ENCODE results near the gene C12orf76. TPM values are rescaled to one million over a fixed set of nuclear protein-coding genes. Genes with fewer than 3 reads are reported as not detected.

The C12orf76 gene
- total RNA-seq, 1 experiment from 2014 or later: 7.7 TPM

- peak; percentile 89 for DNase-seq (ENCODE audit: low read depth)
These were observed 52.4 kb downstream of the C12orf76 start, which contains the start of gene GIT2 for GRCh38 chr12:109995686-109996482. Gene GIT2 (minus strand): TSS chr12:109996368. CDS start chr12:109996224, 144 bp downstream.

GRCh38 chr12:109995361-109995685, 53.0 kb downstream of the C12orf76 start:
- no peak for DNase-seq (ENCODE audit: low read depth)

- DNase-seq (ENCODE audit: low read depth): no peak
These were observed 53.7 kb downstream of the C12orf76 start for GRCh38 chr12:109994401-109995175.

DNA sequence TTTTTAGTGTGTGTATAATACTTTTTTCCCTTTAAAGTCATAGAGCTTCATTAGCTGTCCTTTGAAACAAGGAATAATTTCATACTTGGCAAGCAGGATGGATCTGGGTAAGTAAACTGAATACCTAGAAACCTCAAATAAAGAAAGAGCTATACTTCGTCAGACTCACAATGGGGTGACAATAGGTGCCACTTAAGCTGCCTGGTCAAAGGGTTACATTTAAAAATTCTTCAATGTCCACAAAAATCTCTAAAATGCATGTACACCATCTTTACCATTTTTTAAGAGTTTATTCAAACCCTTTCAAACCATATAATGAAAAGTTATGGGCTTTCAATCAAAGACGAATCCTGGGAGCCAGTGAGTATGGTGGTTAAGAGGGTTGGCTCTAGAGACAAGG, 55.2 kb downstream of the C12orf76 start:
- DNase-seq (ENCODE audit: low read depth): no peak

DNA sequence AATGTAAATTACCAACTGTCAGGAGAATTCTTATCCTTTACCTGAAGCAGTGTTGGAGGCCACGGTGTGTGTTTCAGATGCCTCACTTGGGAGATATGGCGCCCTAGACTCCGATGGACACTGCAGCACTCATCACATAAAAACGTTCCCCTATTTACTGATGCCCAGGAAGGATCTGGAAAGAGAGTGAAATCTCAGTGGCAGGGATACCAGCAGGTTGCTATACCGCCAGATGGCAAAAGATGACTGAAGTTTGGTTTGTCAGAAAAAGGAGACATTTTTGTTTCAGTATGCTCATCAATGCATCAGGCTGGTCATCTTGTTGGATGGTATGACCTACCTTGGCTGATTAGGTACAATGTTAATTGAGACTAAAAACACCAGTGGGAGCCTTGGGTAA, 56.7 kb downstream of the C12orf76 start:
- DNase-seq (ENCODE audit: low read depth): no peak

Other genes with a start within 250 kb of the C12orf76 start
- 0.34 TPM in 1 of 2 replicates, not detected in the other for gene TRPV4, start 215.1 kb downstream of the C12orf76 start, total RNA-seq (2014; rRNA removed)
- gene GLTP, start 168.0 kb downstream of the C12orf76 start, total RNA-seq (2014; rRNA removed): 51.7 and 74.8 TPM in 2 replicates
- gene TCHP, start 148.2 kb downstream of the C12orf76 start, total RNA-seq (2014; rRNA removed): 14.9 and 19.0 TPM in 2 replicates
- 31.4 and 38.4 TPM in 2 replicates for gene GIT2, start 52.2 kb downstream of the C12orf76 start, total RNA-seq (2014; rRNA removed)
- gene ANKRD13A, start 49.1 kb downstream of the C12orf76 start, total RNA-seq (2014; rRNA removed): 90.2 and 99.1 TPM in 2 replicates
- 15.5 and 16.9 TPM in 2 replicates for gene IFT81, start 75.8 kb upstream of the C12orf76 start, total RNA-seq (2014; rRNA removed)
- 114 and 132 TPM in 2 replicates for gene ATP2A2, start 232.7 kb upstream of the C12orf76 start, total RNA-seq (2014; rRNA removed)